DOHH2 (cell line): ENCODE measurements around the gene UBE4A.

Experiments
- H3F3A ChIP-seq: fragments of 200-600 bp; sonication (generic), shearing (Covaris generic); 2 replicates; pipeline ENCODE4 v1.6.0; 2016; ENCODE audit warnings: antibody characterized with exemption, mild to moderate bottlenecking; ENCODE audit not compliant: control insufficient read depth, insufficient read depth
- H3K27ac ChIP-seq: fragments of 200-600 bp; sonication (generic); 2 replicates; pipeline ENCODE4 v1.5.1; 2014; ENCODE audit warnings: low read depth, mild to moderate bottlenecking, low read length, moderate library complexity
- H3K27me3 ChIP-seq: fragments of 200-600 bp; sonication (generic); 2 replicates; pipeline ENCODE4 v1.6.1; 2014; ENCODE audit warnings: mild to moderate bottlenecking, low read length, mixed read lengths; ENCODE audit not compliant: control insufficient read depth
- H3K36me3 ChIP-seq: fragments of 200-600 bp; sonication (generic); 2 replicates; pipeline ENCODE4 v1.6.1; 2014; ENCODE audit warnings: mild to moderate bottlenecking, low read length, moderate library complexity, mixed read lengths; ENCODE audit not compliant: control insufficient read depth
- H3K4me1 ChIP-seq: fragments of 200-600 bp; sonication (generic); 2 replicates; pipeline ENCODE4 v1.6.1; 2014; ENCODE audit warnings: mild to moderate bottlenecking, low read length, mixed read lengths; ENCODE audit not compliant: control insufficient read depth
- H3K4me2 ChIP-seq: fragments of 200-600 bp; sonication (generic); 2 replicates; pipeline ENCODE4 v1.6.0; 2014; ENCODE audit warnings: mild to moderate bottlenecking, low read length, moderate library complexity
- H3K4me3 ChIP-seq: fragments of 200-600 bp; sonication (generic); 2 replicates; pipeline ENCODE4 v1.5.1; 2014; ENCODE audit warnings: mild to moderate bottlenecking, low read length, mixed read lengths
- H3K79me2 ChIP-seq: fragments of 200-600 bp; sonication (generic); 2 replicates; pipeline ENCODE4 v1.6.1; 2014; ENCODE audit warnings: mild to moderate bottlenecking, low read length, mixed read lengths; ENCODE audit not compliant: control insufficient read depth
- H3K9me2 ChIP-seq: fragments of 200-600 bp; sonication (generic); replicated peaks from 2 replicates; pipeline ENCODE4 v1.6.1; 2014; ENCODE audit warnings: mild to moderate bottlenecking, low read length, mixed read lengths; ENCODE audit not compliant: control insufficient read depth
- H3K9me3 ChIP-seq: fragments of 200-600 bp; sonication (generic); 2 replicates; pipeline ENCODE4 v1.6.1; 2014; ENCODE audit warnings: antibody characterized with exemption, low read length, mixed read lengths; ENCODE audit not compliant: control insufficient read depth, insufficient read depth
- H4K20me1 ChIP-seq: fragments of 200-600 bp; sonication (generic); 2 replicates; pipeline ENCODE4 v1.6.0; 2014; ENCODE audit warnings: low read depth, mild to moderate bottlenecking, antibody characterized with exemption, low read length, moderate library complexity; ENCODE audit not compliant: control insufficient read depth, insufficient read depth
- CTCF ChIP-seq: fragments of 200-600 bp; sonication (generic); IDR thresholded peaks from one replicate; pipeline ENCODE4 v1.5.1; 2014; ENCODE audit warnings: antibody characterized with exemption, mild to moderate bottlenecking, low read depth, low read length; ENCODE audit not compliant: poor library complexity, severe bottlenecking
- EZH2phosphoT487 ChIP-seq: fragments of 200-600 bp; sonication (generic); IDR thresholded peaks from 2 replicates; pipeline ENCODE4 v1.6.1; 2017; ENCODE audit warnings: borderline replicate concordance, mild to moderate bottlenecking, antibody characterized with exemption, low read length, moderate library complexity, mixed read lengths

Gene UBE4A

GRCh38 chr11:118447423-118447822, 88.0 kb downstream of the UBE4A start:
- Histone ChIP-seq H3K79me2 (peaks cover 99% of the 10 kb centered on the region), H3K4me1 (no peaks in the 10 kb centered on the region), H3K27ac (no peak overlapping the region), H3K4me3 (no peak overlapping the region), H3K36me3 (peaks cover 69% of the 10 kb centered on the region), H3F3A (no peaks in the 10 kb centered on the region; the same call in 1 of the 2 replicates), H3K27me3 (no peaks in the 10 kb centered on the region), H3K9me2 (no peaks in the 10 kb centered on the region), H3K4me2 (no peak overlapping the region), H3K9me3 (no peaks in the 10 kb centered on the region), H4K20me1 (peaks cover 13% of the 10 kb centered on the region)
- TF ChIP-seq CTCF, result no peak
- no peak for TF ChIP-seq EZH2phosphoT487

- no peak overlapping the region for H3K4me3 ChIP-seq
- no peak overlapping the region for H3K27ac ChIP-seq
- H3K4me1 ChIP-seq, result no peaks in the 10 kb centered on the region
- no peak overlapping the region for H3K4me2 ChIP-seq
- peaks cover 13% of the 10 kb centered on the region for H4K20me1 ChIP-seq
- peaks cover 60% of the 10 kb centered on the region for H3K36me3 ChIP-seq
- no peaks in the 10 kb centered on the region; the same call in 1 of the 2 replicates for H3F3A ChIP-seq
- H3K27me3 ChIP-seq, result no peaks in the 10 kb centered on the region
- no peaks in the 10 kb centered on the region for H3K9me2 ChIP-seq
- H3K9me3 ChIP-seq, result no peaks in the 10 kb centered on the region
- peaks cover 96% of the 10 kb centered on the region for H3K79me2 ChIP-seq
- TF ChIP-seq CTCF, result no peak
- no peak for TF ChIP-seq EZH2phosphoT487
These were observed 88.9 kb downstream of the UBE4A start for GRCh38 chr11:118448294-118448693.
